Uterus (tissue), 4 donors: ENCODE results near the gene MED13L. TPM values are rescaled to one million over a fixed set of nuclear protein-coding genes. Genes with fewer than 3 reads are reported as not detected.

ENCODE experiments used
- DNase-seq, 2 donors: peaks; one replicate each; pipeline ENCODE4 v3.0.0-alpha.2; 2019 to 2020
- H3K27ac ChIP-seq, 2 donors: fragments of 200-600 bp; sonication (generic); 1 replicate in 1 of 2; 2 replicates in 1 of 2; pipeline ENCODE4 v1.5.1; 2016 to 2018
- H3K27me3 ChIP-seq, 2 donors: fragments of 200-600 bp; sonication (generic); one replicate each; pipeline ENCODE4 v1.5.1; 2018 to 2019; ENCODE audit warnings: control low read depth in 1 of 2
- H3K36me3 ChIP-seq, 2 donors: fragments of 200-600 bp; sonication (generic); one replicate each; pipeline ENCODE4 v1.5.1; 2019; ENCODE audit warnings: control low read depth in 1 of 2
- H3K4me1 ChIP-seq, 2 donors: fragments of 200-600 bp; sonication (generic); one replicate each; pipeline ENCODE4 v1.5.1; 2018 to 2019; ENCODE audit warnings: control low read depth in 1 of 2
- H3K4me3 ChIP-seq, 2 donors: fragments of 200-600 bp; sonication (generic); 1 replicate in 1 of 2; 2 replicates in 1 of 2; pipeline ENCODE4 v1.5.1; 2018 to 2019; ENCODE audit warnings: mild to moderate bottlenecking in 1 of 2
- H3K9me3 ChIP-seq, 2 donors: fragments of 200-600 bp; sonication (generic); one replicate each; pipeline ENCODE4 v1.5.1; 2019; ENCODE audit warnings: control low read depth in 1 of 2
- POLR2A ChIP-seq, 2 donors: fragments of 450-650 bp; IDR thresholded peaks; one replicate each; pipeline ENCODE4 v1.6.1; 2016; ENCODE audit warnings: antibody characterized with exemption in 2 of 2, mild to moderate bottlenecking in 1 of 2, moderate library complexity in 1 of 2
- intact Hi-C: fragments of 100-400 bp; cut with DNase I; formaldehyde crosslinking; loops from one replicate; pipeline ENCODE4 v1.15.1; 2023; ENCODE audit warnings: low total_unique reads
- total RNA-seq, 4 donors: library from RNA; depleted of rRNA in 3 of 4; stranded (reverse); fragments of >200 nt in 3 of 4; gene quantifications; one replicate each; pipeline versions ENCODE4 v1.1.0 to v1.2.4, GENCODE V29; 2014 to 2023
- TF ChIP-seq, protein P1 (sequence below), 4 experiments: fragments of 200-600 bp in 2 of 4; fragments of 450-650 bp in 2 of 4; sonication (generic) in 2 of 4; IDR thresholded peaks; one replicate each; pipeline ENCODE4 v1.5.1; 2016 to 2019; ENCODE audit warnings: antibody characterized with exemption in 4 of 4, mild to moderate bottlenecking in 2 of 4, moderate library complexity in 1 of 4
- donor health status: DM: yes; HTN: yes; CAD: no.

Gene MED13L
- total RNA-seq, 4 donors from 2014 or later = 189 to 314 (median 254) TPM

DNA sequence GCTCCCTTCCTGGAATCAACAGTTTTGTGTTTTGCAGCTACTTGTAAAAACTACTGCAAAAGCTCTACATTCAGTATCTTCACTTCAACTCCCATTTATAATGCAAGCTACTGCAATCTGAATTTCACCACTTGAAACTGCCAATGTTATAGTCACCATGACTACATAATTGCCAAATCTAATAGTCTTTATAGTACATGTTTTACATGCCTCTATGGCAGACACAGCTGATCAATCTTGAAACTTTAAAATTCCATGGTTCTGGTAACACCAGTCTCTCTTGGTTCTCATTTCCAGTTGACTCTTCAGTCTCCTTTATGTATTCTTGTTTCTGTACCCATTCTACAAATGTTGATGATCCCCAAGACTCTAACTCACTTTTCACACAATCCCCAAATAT, 185.9 kb downstream of the MED13L start:
- H3K4me3 ChIP-seq = no peak overlapping the region
- H3K36me3 ChIP-seq = no peaks in the 10 kb centered on the region
- H3K27me3 ChIP-seq = no peaks in the 10 kb centered on the region
- no peaks in the 10 kb centered on the region for H3K9me3 ChIP-seq
- intact Hi-C loops = no loop called here
- no peak for TF ChIP-seq POLR2A (IDR thresholded peaks at IDR 0.05)
- TF ChIP-seq, protein P1, sequence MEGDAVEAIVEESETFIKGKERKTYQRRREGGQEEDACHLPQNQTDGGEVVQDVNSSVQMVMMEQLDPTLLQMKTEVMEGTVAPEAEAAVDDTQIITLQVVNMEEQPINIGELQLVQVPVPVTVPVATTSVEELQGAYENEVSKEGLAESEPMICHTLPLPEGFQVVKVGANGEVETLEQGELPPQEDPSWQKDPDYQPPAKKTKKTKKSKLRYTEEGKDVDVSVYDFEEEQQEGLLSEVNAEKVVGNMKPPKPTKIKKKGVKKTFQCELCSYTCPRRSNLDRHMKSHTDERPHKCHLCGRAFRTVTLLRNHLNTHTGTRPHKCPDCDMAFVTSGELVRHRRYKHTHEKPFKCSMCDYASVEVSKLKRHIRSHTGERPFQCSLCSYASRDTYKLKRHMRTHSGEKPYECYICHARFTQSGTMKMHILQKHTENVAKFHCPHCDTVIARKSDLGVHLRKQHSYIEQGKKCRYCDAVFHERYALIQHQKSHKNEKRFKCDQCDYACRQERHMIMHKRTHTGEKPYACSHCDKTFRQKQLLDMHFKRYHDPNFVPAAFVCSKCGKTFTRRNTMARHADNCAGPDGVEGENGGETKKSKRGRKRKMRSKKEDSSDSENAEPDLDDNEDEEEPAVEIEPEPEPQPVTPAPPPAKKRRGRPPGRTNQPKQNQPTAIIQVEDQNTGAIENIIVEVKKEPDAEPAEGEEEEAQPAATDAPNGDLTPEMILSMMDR (IDR thresholded peaks at IDR 0.05) = no peak
- DNase-seq = no peak
- no peak overlapping the region for H3K27ac ChIP-seq
- H3K4me1 ChIP-seq = peaks cover 0 to 7% of the 10 kb centered on the region in 2 donors

DNA sequence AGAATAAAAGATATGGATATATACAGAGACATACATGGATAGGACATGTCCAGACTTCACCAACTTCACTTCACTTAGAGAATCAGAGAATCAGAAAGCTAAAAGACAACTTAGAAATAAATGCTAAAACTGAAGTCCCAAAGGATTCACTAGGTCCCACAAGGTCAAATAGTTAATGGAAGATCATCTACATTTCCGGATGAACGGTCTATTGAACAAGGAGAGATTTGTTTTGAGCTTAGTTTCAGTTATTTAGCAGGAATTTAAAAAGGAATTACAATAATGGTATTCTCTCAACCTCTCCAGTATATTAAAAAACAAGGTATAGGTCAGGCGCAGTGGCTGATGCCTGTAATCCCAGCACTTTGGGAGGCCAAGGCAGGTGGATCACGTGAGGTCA, 187.0 kb downstream of the MED13L start:
- no peak for TF ChIP-seq POLR2A (IDR thresholded peaks at IDR 0.05)
- TF ChIP-seq, protein P1 (IDR thresholded peaks at IDR 0.05) = no peak
- intact Hi-C loops = no loop called here
- Histone ChIP-seq H3K27ac (no peak overlapping the region), H3K4me1 (peaks cover 0 to 7% of the 10 kb centered on the region in 2 donors), H3K9me3 (no peaks in the 10 kb centered on the region), H3K27me3 (no peaks in the 10 kb centered on the region), H3K4me3 (no peak overlapping the region), H3K36me3 (no peaks in the 10 kb centered on the region)
- no peak for DNase-seq

DNA sequence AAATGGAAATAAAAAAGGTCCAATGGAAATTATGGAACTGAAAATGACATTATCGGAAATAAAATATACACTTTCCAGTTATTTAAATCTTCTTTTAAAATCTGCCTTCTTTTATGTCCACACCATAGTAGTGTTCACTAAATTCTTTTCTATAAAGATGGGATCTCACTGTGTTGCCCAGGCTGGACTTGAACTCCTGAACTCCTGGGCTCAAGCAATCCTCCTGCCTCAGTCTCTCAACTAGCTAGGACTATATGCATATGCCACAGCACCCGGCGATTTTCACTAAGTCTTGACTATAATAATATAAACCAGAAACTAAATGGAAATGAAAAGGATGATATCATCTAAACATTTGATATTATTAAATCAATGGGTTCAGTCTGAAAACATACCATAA, 188.4 kb downstream of the MED13L start:
- no peak for DNase-seq
- Histone ChIP-seq H3K27ac (no peak overlapping the region), H3K9me3 (no peaks in the 10 kb centered on the region), H3K4me3 (no peak overlapping the region), H3K36me3 (no peaks in the 10 kb centered on the region), H3K4me1 (peaks cover 0 to 7% of the 10 kb centered on the region in 2 donors), H3K27me3 (no peaks in the 10 kb centered on the region)
- TF ChIP-seq, protein P1 (IDR thresholded peaks at IDR 0.05) = no peak
- no peak for TF ChIP-seq POLR2A (IDR thresholded peaks at IDR 0.05)
- intact Hi-C loops = no loop called here

DNA sequence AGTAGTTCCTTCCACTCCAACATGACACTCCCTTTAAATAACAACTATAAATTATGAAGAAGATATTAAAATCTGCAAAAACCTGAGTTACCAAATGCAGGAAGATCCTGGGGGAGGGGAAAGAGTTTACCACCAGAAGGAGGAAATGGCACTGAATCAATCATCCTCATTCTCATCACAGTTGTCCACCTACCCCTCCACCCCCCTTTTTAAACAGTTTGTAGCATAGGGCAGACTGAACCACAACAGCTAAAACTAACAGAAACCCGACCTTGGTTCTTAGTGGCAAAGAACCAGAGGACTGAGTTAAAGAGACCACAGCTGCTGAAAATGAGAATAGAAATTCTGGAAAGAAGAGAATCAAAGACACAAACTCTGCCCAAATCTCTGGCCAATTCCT, 189.5 kb downstream of the MED13L start:
- Histone ChIP-seq H3K4me1 (peaks cover 0 to 3% of the 10 kb centered on the region in 2 donors), H3K9me3 (no peaks in the 10 kb centered on the region), H3K4me3 (no peak overlapping the region), H3K27me3 (no peaks in the 10 kb centered on the region), H3K36me3 (no peaks in the 10 kb centered on the region), H3K27ac (no peak overlapping the region)
- TF ChIP-seq, protein P1 (IDR thresholded peaks at IDR 0.05) = no peak
- no peak for TF ChIP-seq POLR2A (IDR thresholded peaks at IDR 0.05)
- intact Hi-C loops = no loop called here
- DNase-seq = no peak

DNA sequence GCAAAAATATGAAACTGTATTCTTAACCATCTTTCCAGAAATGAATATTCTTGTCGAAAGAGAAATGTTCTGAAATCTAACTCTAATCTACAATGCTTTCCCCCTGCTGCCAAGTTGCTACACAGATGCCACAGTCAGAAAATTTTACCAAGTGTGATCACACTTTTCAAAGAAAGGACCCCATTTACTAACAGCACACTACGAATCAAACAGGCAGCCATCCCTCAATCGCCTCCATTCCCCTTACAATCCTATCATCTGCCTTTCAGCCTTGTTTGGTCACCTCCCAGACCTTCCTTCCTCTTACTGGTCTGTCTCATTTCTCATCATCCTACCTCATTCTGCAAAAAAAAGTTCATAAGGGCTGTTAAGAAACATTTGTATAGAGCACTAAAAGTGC, 190.1 kb downstream of the MED13L start:
- Histone ChIP-seq H3K27ac (no peak overlapping the region), H3K4me1 (peaks cover 0 to 3% of the 10 kb centered on the region in 2 donors), H3K4me3 (no peak overlapping the region), H3K27me3 (no peaks in the 10 kb centered on the region), H3K36me3 (no peaks in the 10 kb centered on the region), H3K9me3 (no peaks in the 10 kb centered on the region)
- TF ChIP-seq, protein P1 (IDR thresholded peaks at IDR 0.05) = no peak
- no peak for TF ChIP-seq POLR2A (IDR thresholded peaks at IDR 0.05)
- no peak for DNase-seq
- intact Hi-C loops = no loop called here
